ENCODE results near the gene TIMM10B. TPM values are rescaled to one million over a fixed set of nuclear protein-coding genes. Genes with fewer than 3 reads are reported as not detected.

The TIMM10B gene
- total and polyA plus RNA-seq, 9 of the 15 experiments (the other 6 are each of a cell fraction or from before 2014, with no cell fraction given): 43.2 to 163 (median 57.0) TPM

- intact Hi-C loops (cut with micrococcal nuclease): loop anchor here (5.0 kb wide), 1 partner anchor 260 kb away; no protein-coding TSS in a partner anchor
- no peak for FAIRE-seq
Observed at GRCh38 chr11:6442441-6442840, 38.9 kb upstream of the TIMM10B start.

More at GRCh38 chr11:6442441-6442840, 38.9 kb upstream of the TIMM10B start:
- Histone ChIP-seq H3K27ac (ENCODE audit: extremely low read depth, low read depth, low read length) (no peak overlapping the region), H3K4me1 (replicated peaks in 1 of 2; ENCODE audit: control insufficient read depth in 2 of 2, insufficient read depth in 2 of 2, low read length in 2 of 2) (peaks cover 10% of the 10 kb centered on the region in 2 experiments; a peak in 3 of 5 replicates), H3K9me1 (ENCODE audit: control insufficient read depth, insufficient read depth, low read length) (no peaks in the 10 kb centered on the region), H3K4me2 (ENCODE audit: insufficient read depth, low read length) (no peak overlapping the region), H3K9ac (ENCODE audit: insufficient read depth in 1 of 2, low read depth in 2 of 2, low read length in 2 of 2) (no peak overlapping the region), H3K79me2 (ENCODE audit: control insufficient read depth, insufficient read depth, low read length) (no peaks in the 10 kb centered on the region), H3K9me3 (replicated peaks; ENCODE audit: control insufficient read depth, insufficient read depth, low read depth, low read length) (no peaks in the 10 kb centered on the region), H4K20me1 (replicated peaks; ENCODE audit: control insufficient read depth, insufficient read depth, low read length) (no peaks in the 10 kb centered on the region), H2AFZ (ENCODE audit: low read depth, low read length) (no peak overlapping the region), H3K27me3 (ENCODE audit: control insufficient read depth in 2 of 2, insufficient read depth in 2 of 2, low read length in 2 of 2) (0 out of 5 replicates have a peak, but pooled peaks cover 0 to 2% of the 10 kb centered on the region in 2 experiments), H3K4me3 (no peak overlapping the region), H3K36me3 (ENCODE audit: control insufficient read depth, insufficient read depth, low read length) (no peaks in the 10 kb centered on the region)
- in situ Hi-C loops (cut with MboI): loop anchor here (5.0 kb wide), 1 partner anchor 65 kb away; no protein-coding TSS in a partner anchor
- ATAC-seq (no peak), DNase-seq (ENCODE audit: extremely low read depth in 1 of 4, low spot score in 3 of 4) (no peak)
- no TSS peak for BruUV-seq (replicated peaks)
- ChIA-PET POLR2A (interaction anchor here (0.8 to 1.8 kb wide), 3 partner anchors 9 to 63 kb away, joined by 3 to 11 read pairs (median 3); no protein-coding TSS in a partner anchor), CTCF (ENCODE audit: low intra/inter-chr PET ratio) (interaction anchor here (3.5 kb wide), 1 partner anchor 63 kb away, joined by 21 read pairs; no protein-coding TSS in a partner anchor)
- WGBS (ENCODE audit: insufficient coverage, low coverage, missing lambda C conversion rate): 51% methylated on average over 4 of the region's 4 CpGs
- TF ChIP-seq ZBTB9 (CRISPR knock-in tag; IDR thresholded peaks at IDR 0.05) (no peak), EWSR1 (IDR thresholded peaks at IDR 0.05; ENCODE audit: borderline replicate concordance, low read depth, partially characterized antibody) (no peak), KLF1 (tag; IDR thresholded peaks at IDR 0.05) (no peak), RBBP5 (IDR thresholded peaks at IDR 0.05; ENCODE audit: borderline replicate concordance, insufficient read depth, low read length, poor library complexity, severe bottlenecking) (no peak), KLF13 (tag; IDR thresholded peaks at IDR 0.05; ENCODE audit: borderline replicate concordance, low read depth) (no peak), ZFPM2 (CRISPR knock-in tag; IDR thresholded peaks at IDR 0.05) (no peak), ZNF263 (CRISPR knock-in tag; IDR thresholded peaks at IDR 0.05; ENCODE audit: borderline replicate concordance) (no peak), MXD1 (CRISPR knock-in tag; IDR thresholded peaks at IDR 0.05; ENCODE audit: borderline replicate concordance, poor library complexity, severe bottlenecking) (no peak), SMARCE1 (IDR thresholded peaks at IDR 0.05) (no peak), MAFF (IDR thresholded peaks at IDR 0.05; ENCODE audit: low read length) (no peak), CCAR2 (IDR thresholded peaks at IDR 0.05; ENCODE audit: low read depth, low read length) (no peak), ELK1 (CRISPR knock-in tag; IDR thresholded peaks at IDR 0.05) (no peak), ZNF175 (CRISPR knock-in tag; IDR thresholded peaks at IDR 0.05; ENCODE audit: low read depth) (no peak), IFI16 (CRISPR knock-in tag; IDR thresholded peaks at IDR 0.05) (no peak), ZNF253 (CRISPR knock-in tag; conservative IDR thresholded peaks at IDR 0.05) (no peak), SMAD1 (IDR thresholded peaks at IDR 0.05; ENCODE audit: low read depth, low read length, partially characterized antibody) (no peak), CHD4 (IDR thresholded peaks at IDR 0.05; ENCODE audit: insufficient read depth, insufficient replicate concordance, low read depth, low read length, poor library complexity, severe bottlenecking) (no peak), ZNF134 (CRISPR knock-in tag; conservative IDR thresholded peaks at IDR 0.05) (no peak), THRAP3 (IDR thresholded peaks at IDR 0.05; ENCODE audit: borderline replicate concordance) (no peak), ZNF197 (CRISPR knock-in tag; IDR thresholded peaks at IDR 0.05; ENCODE audit: low read depth) (no peak)
